Pancreas (tissue), 10 donors: ENCODE data around the gene PRSS27. TPM values are rescaled to one million over a fixed set of nuclear protein-coding genes. Genes with fewer than 3 reads are reported as not detected.

ENCODE experiments used
- ATAC-seq, 4 donors: fragments of 200-7000 bp; cut with Tn5 transposase; one replicate each; pipeline versions ENCODE4 v1.8.0 to v1.9.1; 2020; ENCODE audit warnings: mild to moderate bottlenecking in 4 of 4, moderate library complexity in 4 of 4
- DNase-seq, 6 donors: peaks; one replicate each; pipeline ENCODE4 v3.0.0-alpha.2; 2020
- FAIRE-seq: peaks from 2 replicates; lab custom pipeline; 2012; peaks lifted over from hg19 to GRCh38; lab: Jason Lieb, UNC
- H3K27ac ChIP-seq, 4 donors: fragments of 200-600 bp; sonication (generic); 1 replicate in 3 of 4; 2 replicates in 1 of 4; pipeline versions ENCODE4 v1.5.0 to v1.8.0; 2020
- H3K27me3 ChIP-seq, 4 donors: fragments of 200-600 bp; one replicate each; pipeline ENCODE4 v1.8.0; 2021
- H3K36me3 ChIP-seq, 3 donors: fragments of 200-600 bp; sonication (generic) in 1 of 3; one replicate each; pipeline versions ENCODE4 v1.5.0 to v1.8.0; 2020 to 2021
- H3K4me1 ChIP-seq, 3 donors: fragments of 200-600 bp; one replicate each; pipeline ENCODE4 v1.8.0; 2021
- H3K4me3 ChIP-seq, 4 donors: fragments of 200-600 bp; sonication (generic) in 2 of 4; one replicate each; pipeline versions ENCODE4 v1.5.0 to v1.8.0; 2020 to 2021
- H3K9me3 ChIP-seq, 4 donors: fragments of 200-600 bp; one replicate each; pipeline ENCODE4 v1.8.0; 2021
- WGBS, 2 donors: extraction: QIAGEN DNeasy Blood & Tissue Kit; methylation state at CpG; one replicate each; pipeline ENCODE4 v1.1.7; 2013; 5-methylcytosine and 5-hydroxymethylcytosine counted together
- intact Hi-C, 3 donors: fragments of 100-400 bp; cut with DNase I; formaldehyde crosslinking; loops; one replicate each; pipeline versions ENCODE4 v1.11.1 to v1.14.2; 2022
- polyA plus RNA-seq, 2 donors: library from polyadenylated mRNA; stranded (reverse); fragments of 200-250 nt; gene quantifications; one replicate each; pipeline ENCODE4 v1.2.3, GENCODE V29; 2013
- total RNA-seq, 6 donors: library from RNA; stranded (reverse); fragmentation: NEBNext Ultra II Directional in 4 of 6; extraction: Animal tissue kit (Norgen Biotek cat#: 25700) in 4 of 6; gene quantifications; one replicate each; pipeline versions ENCODE4 v1.2.1 to v1.2.4, GENCODE V29; 2021 to 2023
- TF ChIP-seq, protein P1 (sequence below), 4 donors: fragments of 200-600 bp; sonication (generic) in 3 of 4; IDR thresholded peaks; one replicate each; pipeline versions ENCODE4 v1.5.0 to v1.8.0; 2021; ENCODE audit warnings: antibody characterized with exemption in 4 of 4
- donor health status: healthy with polysubstance abuse.
- donor health status: DM: no; HTN: no; CAD: no; lungs with moderate emphysema.
- donor health status: DM: no; HTN: no; CAD: no.
- donor health status: control.
- donor health status: control.
- donor health status: Bipolar disorder and iron deficiency.
- donor health status: DM: yes; HTN: yes; CAD: no.
- donor health status: DM: no; HTN: no; CAD: no.
- donor health status: DM: no; HTN: no; CAD: no.
- donor health status: DM: yes; HTN: yes; CAD: no.

Gene PRSS27
- total and polyA plus RNA-seq, 8 donors = 0.22 to 2.1 (median 0.56) TPM

DNA sequence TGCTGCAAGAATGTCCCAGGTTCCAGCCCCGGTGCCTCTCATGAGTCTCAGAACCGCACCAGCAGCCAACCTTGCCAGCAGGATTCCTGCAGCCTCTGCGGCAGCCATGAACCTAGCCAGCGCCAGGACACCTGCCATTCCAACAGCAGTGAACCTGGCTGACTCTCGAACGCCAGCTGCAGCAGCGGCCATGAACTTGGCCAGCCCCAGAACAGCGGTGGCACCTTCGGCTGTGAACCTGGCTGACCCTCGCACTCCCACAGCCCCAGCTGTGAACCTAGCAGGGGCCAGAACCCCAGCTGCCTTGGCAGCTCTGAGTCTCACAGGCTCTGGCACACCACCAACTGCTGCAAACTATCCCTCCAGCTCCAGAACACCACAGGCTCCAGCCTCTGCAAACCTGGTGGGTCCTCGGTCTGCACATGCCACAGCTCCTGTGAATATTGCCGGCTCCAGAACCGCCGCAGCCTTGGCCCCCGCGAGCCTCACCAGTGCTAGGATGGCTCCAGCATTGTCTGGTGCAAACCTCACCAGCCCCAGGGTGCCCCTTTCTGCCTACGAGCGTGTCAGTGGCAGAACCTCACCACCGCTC is 47.2 kb upstream of the PRSS27 start:
- intact Hi-C loops = no loop called here
- 64 to 73% methylated on average over 19 of the region's 19 CpGs for WGBS, 2 donors

DNA sequence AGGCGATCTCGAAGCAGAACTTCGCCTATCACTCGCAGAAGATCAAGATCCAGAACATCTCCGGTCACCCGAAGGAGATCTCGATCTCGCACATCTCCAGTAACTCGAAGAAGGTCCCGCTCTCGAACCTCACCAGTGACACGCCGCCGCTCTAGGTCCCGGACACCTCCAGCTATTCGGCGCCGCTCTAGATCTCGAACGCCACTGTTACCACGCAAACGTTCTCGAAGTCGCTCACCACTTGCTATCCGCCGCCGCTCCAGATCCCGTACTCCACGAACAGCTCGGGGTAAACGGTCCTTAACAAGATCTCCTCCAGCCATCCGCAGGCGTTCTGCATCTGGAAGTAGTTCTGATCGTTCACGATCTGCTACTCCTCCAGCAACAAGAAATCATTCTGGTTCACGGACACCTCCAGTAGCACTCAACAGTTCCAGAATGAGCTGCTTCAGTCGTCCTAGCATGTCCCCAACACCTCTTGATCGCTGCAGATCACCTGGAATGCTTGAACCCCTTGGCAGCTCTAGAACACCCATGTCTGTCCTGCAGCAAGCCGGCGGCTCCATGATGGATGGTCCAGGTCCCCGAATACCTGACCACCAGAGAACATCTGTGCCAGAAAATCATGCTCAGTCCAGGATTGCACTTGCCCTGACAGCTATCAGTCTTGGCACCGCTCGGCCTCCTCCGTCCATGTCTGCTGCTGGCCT is 46.6 kb upstream of the PRSS27 start:
- FAIRE-seq (no peak), DNase-seq (peak in 1 of 6 donors; percentile 53), ATAC-seq (no peak)
- no peak overlapping the region for H3K27ac ChIP-seq
- no peak overlapping the region for H3K4me3 ChIP-seq
- TF ChIP-seq, protein P1, sequence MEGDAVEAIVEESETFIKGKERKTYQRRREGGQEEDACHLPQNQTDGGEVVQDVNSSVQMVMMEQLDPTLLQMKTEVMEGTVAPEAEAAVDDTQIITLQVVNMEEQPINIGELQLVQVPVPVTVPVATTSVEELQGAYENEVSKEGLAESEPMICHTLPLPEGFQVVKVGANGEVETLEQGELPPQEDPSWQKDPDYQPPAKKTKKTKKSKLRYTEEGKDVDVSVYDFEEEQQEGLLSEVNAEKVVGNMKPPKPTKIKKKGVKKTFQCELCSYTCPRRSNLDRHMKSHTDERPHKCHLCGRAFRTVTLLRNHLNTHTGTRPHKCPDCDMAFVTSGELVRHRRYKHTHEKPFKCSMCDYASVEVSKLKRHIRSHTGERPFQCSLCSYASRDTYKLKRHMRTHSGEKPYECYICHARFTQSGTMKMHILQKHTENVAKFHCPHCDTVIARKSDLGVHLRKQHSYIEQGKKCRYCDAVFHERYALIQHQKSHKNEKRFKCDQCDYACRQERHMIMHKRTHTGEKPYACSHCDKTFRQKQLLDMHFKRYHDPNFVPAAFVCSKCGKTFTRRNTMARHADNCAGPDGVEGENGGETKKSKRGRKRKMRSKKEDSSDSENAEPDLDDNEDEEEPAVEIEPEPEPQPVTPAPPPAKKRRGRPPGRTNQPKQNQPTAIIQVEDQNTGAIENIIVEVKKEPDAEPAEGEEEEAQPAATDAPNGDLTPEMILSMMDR (IDR thresholded peaks at IDR 0.05) = no peak
- intact Hi-C loops = no loop called here
- peaks cover 11 to 97% (median 78%) of the 10 kb centered on the region in 3 donors for H3K36me3 ChIP-seq
- no peaks in the 10 kb centered on the region for H3K4me1 ChIP-seq
- no peaks in the 10 kb centered on the region for H3K9me3 ChIP-seq
- WGBS, 2 donors = 93 to 94% methylated on average over 44 of the region's 44 CpGs
- H3K27me3 ChIP-seq = no peaks in the 10 kb centered on the region

More for the DNA sequence above, 47.2 kb upstream of the PRSS27 start:
- Histone ChIP-seq H3K4me3 (no peak overlapping the region), H3K4me1 (no peaks in the 10 kb centered on the region), H3K36me3 (peaks cover 11 to 92% (median 78%) of the 10 kb centered on the region in 3 donors), H3K9me3 (no peaks in the 10 kb centered on the region), H3K27me3 (no peaks in the 10 kb centered on the region), H3K27ac (no peak overlapping the region)
- TF ChIP-seq, protein P1 (IDR thresholded peaks at IDR 0.05) = no peak
- ATAC-seq (peak in 2 of 4 donors; percentile 9 to 32), DNase-seq (peak in 2 of 6 donors; percentile 67 to 78), FAIRE-seq (no peak)

DNA sequence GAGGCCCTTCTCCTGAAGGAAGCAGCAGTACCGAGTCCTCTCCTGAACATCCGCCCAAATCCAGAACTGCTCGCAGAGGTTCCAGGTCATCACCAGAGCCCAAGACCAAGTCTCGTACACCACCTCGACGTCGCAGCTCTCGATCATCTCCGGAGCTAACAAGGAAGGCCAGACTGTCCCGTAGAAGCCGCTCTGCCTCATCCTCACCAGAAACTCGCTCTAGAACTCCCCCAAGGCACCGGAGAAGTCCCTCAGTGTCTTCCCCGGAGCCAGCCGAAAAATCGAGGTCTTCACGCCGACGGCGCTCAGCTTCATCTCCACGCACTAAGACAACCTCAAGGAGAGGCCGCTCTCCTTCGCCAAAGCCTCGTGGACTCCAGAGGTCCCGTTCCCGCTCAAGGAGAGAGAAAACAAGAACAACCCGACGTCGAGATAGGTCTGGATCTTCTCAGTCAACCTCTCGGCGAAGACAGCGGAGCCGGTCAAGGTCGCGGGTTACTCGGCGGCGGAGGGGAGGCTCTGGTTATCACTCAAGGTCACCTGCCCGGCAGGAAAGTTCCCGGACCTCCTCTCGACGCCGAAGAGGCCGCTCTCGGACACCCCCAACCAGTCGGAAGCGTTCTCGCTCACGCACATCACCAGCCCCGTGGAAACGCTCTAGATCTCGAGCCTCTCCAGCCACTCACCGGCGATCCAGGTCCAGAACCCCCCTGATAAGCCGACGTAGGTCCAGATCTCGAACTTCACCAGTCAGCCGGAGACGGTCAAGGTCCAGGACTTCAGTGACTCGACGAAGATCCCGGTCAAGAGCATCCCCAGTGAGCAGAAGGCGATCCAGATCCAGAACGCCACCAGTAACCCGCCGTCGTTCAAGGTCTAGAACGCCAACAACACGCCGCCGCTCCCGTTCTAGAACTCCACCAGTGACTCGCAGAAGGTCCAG is 45.7 kb upstream of the PRSS27 start:
- Histone ChIP-seq H3K27ac (no peak overlapping the region), H3K36me3 (peaks cover 11 to 97% (median 82%) of the 10 kb centered on the region in 3 donors), H3K4me3 (no peak overlapping the region), H3K27me3 (no peaks in the 10 kb centered on the region), H3K4me1 (no peaks in the 10 kb centered on the region), H3K9me3 (no peaks in the 10 kb centered on the region)
- TF ChIP-seq, protein P1 (IDR thresholded peaks at IDR 0.05) = no peak
- FAIRE-seq = no peak
- no peak for ATAC-seq
- intact Hi-C loops = no loop called here
- DNase-seq = peak in 1 of 6 donors; percentile 71
- WGBS, 2 donors = 94 to 96% methylated on average over 73 of the region's 73 CpGs

DNA sequence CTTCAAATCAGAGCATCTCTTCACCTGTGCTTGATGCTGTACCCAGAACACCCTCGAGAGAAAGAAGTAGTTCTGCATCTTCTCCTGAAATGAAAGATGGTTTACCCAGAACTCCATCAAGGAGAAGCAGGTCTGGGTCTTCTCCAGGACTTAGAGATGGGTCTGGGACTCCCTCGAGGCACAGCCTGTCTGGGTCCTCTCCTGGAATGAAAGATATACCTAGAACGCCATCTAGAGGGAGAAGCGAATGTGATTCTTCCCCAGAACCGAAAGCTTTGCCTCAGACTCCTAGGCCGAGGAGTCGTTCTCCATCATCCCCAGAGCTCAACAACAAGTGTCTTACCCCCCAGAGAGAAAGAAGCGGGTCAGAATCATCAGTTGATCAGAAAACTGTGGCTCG is 44.7 kb upstream of the PRSS27 start:
- Histone ChIP-seq H3K9me3 (no peaks in the 10 kb centered on the region), H3K4me1 (no peaks in the 10 kb centered on the region), H3K27me3 (no peaks in the 10 kb centered on the region), H3K36me3 (peaks cover 16 to 97% (median 82%) of the 10 kb centered on the region in 3 donors), H3K4me3 (no peak overlapping the region), H3K27ac (no peak overlapping the region)
- intact Hi-C loops = no loop called here
- ATAC-seq (no peak), DNase-seq (peak in 1 of 6 donors; percentile 1), FAIRE-seq (no peak)
- TF ChIP-seq, protein P1 (IDR thresholded peaks at IDR 0.05) = no peak
- 92 to 95% methylated on average over 9 of the region's 9 CpGs for WGBS, 2 donors
